ENCODE measurements around the gene CCR3.
A peak's percentile ranks its signal among the peaks of the same experiment; 100 is the strongest.

CCR3 gene

GRCh38 chr3:46272028-46272451 lies 29.8 kb downstream of the CCR3 start:
- peaks cover 6% of the 10 kb centered on the region; the same call in 1 of the 2 replicates for H3K9me3 ChIP-seq (ENCODE audit: insufficient read depth, low read length)
- no peak overlapping the region for H3K9ac ChIP-seq (ENCODE audit: insufficient read length, low read depth)
- no peaks in the 10 kb centered on the region for H3K36me3 ChIP-seq (ENCODE audit: insufficient read depth, insufficient read length, low read length)
- no peaks in the 10 kb centered on the region for H3K27me3 ChIP-seq (ENCODE audit: insufficient read depth, insufficient read length)
- TF ChIP-seq YY1 (IDR thresholded peaks at IDR 0.05; ENCODE audit: insufficient read depth, insufficient read length): no peak
- no peak for TF ChIP-seq ZNF274 (IDR thresholded peaks at IDR 0.05; ENCODE audit: low read depth, low read length)
- no peak for TF ChIP-seq SUZ12 (IDR thresholded peaks at IDR 0.05; ENCODE audit: extremely low read depth, insufficient read depth, insufficient read length)
- DNase-seq (ENCODE audit: low read depth, low spot score): no peak
- no peaks in the 10 kb centered on the region for H3K4me1 ChIP-seq (ENCODE audit: insufficient read depth, insufficient read length)
- no peak overlapping the region for H3K4me3 ChIP-seq (ENCODE audit: insufficient read length, low read depth)

- Histone ChIP-seq H3K4me1 (ENCODE audit: insufficient read depth, insufficient read length) (no peaks in the 10 kb centered on the region), H3K27me3 (ENCODE audit: insufficient read depth, insufficient read length) (no peaks in the 10 kb centered on the region), H3K9ac (ENCODE audit: insufficient read length, low read depth) (no peak overlapping the region), H3K9me3 (ENCODE audit: insufficient read depth, low read length) (peaks cover 22% of the 10 kb centered on the region), H3K4me3 (ENCODE audit: insufficient read length, low read depth) (no peak overlapping the region), H3K36me3 (ENCODE audit: insufficient read depth, insufficient read length, low read length) (no peaks in the 10 kb centered on the region)
- TF ChIP-seq SUZ12 (IDR thresholded peaks at IDR 0.05; ENCODE audit: extremely low read depth, insufficient read depth, insufficient read length) (no peak), YY1 (IDR thresholded peaks at IDR 0.05; ENCODE audit: insufficient read depth, insufficient read length) (no peak), ZNF274 (IDR thresholded peaks at IDR 0.05; ENCODE audit: low read depth, low read length) (no peak)
- peak; percentile 62 for DNase-seq (ENCODE audit: low read depth, low spot score)
These were observed 34.3 kb downstream of the CCR3 start for GRCh38 chr3:46276497-46277099.

- peaks cover 22% of the 10 kb centered on the region for H3K9me3 ChIP-seq (ENCODE audit: insufficient read depth, low read length)
- no peaks in the 10 kb centered on the region for H3K4me1 ChIP-seq (ENCODE audit: insufficient read depth, insufficient read length)
- no peaks in the 10 kb centered on the region for H3K36me3 ChIP-seq (ENCODE audit: insufficient read depth, insufficient read length, low read length)
- H3K9ac ChIP-seq (ENCODE audit: insufficient read length, low read depth): no peak overlapping the region
- H3K27me3 ChIP-seq (ENCODE audit: insufficient read depth, insufficient read length): no peaks in the 10 kb centered on the region
- no peak for DNase-seq (ENCODE audit: low read depth, low spot score)
- H3K4me3 ChIP-seq (ENCODE audit: insufficient read length, low read depth): no peak overlapping the region
- TF ChIP-seq YY1 (IDR thresholded peaks at IDR 0.05; ENCODE audit: insufficient read depth, insufficient read length): no peak
- no peak for TF ChIP-seq SUZ12 (IDR thresholded peaks at IDR 0.05; ENCODE audit: extremely low read depth, insufficient read depth, insufficient read length)
- TF ChIP-seq ZNF274 (IDR thresholded peaks at IDR 0.05; ENCODE audit: low read depth, low read length): no peak
These were observed 35.2 kb downstream of the CCR3 start for GRCh38 chr3:46277476-46277875.

- Histone ChIP-seq H3K4me1 (ENCODE audit: insufficient read depth, insufficient read length) (no peaks in the 10 kb centered on the region), H3K27me3 (ENCODE audit: insufficient read depth, insufficient read length) (no peaks in the 10 kb centered on the region), H3K9me3 (ENCODE audit: insufficient read depth, low read length) (peaks cover 22% of the 10 kb centered on the region), H3K9ac (ENCODE audit: insufficient read length, low read depth) (no peak overlapping the region), H3K36me3 (ENCODE audit: insufficient read depth, insufficient read length, low read length) (no peaks in the 10 kb centered on the region), H3K4me3 (ENCODE audit: insufficient read length, low read depth) (no peak overlapping the region)
- DNase-seq (ENCODE audit: low read depth, low spot score): no peak
- TF ChIP-seq SUZ12 (IDR thresholded peaks at IDR 0.05; ENCODE audit: extremely low read depth, insufficient read depth, insufficient read length) (no peak), YY1 (IDR thresholded peaks at IDR 0.05; ENCODE audit: insufficient read depth, insufficient read length) (no peak), ZNF274 (IDR thresholded peaks at IDR 0.05; ENCODE audit: low read depth, low read length) (no peak)
These were observed 36.8 kb downstream of the CCR3 start for GRCh38 chr3:46278816-46279672.

- Histone ChIP-seq H3K9ac (ENCODE audit: insufficient read length, low read depth) (no peak overlapping the region), H3K9me3 (ENCODE audit: insufficient read depth, low read length) (peaks cover 22% of the 10 kb centered on the region), H3K4me1 (ENCODE audit: insufficient read depth, insufficient read length) (no peaks in the 10 kb centered on the region), H3K27me3 (ENCODE audit: insufficient read depth, insufficient read length) (no peaks in the 10 kb centered on the region), H3K4me3 (ENCODE audit: insufficient read length, low read depth) (no peak overlapping the region), H3K36me3 (ENCODE audit: insufficient read depth, insufficient read length, low read length) (no peaks in the 10 kb centered on the region)
- TF ChIP-seq ZNF274 (IDR thresholded peaks at IDR 0.05; ENCODE audit: low read depth, low read length) (no peak), SUZ12 (IDR thresholded peaks at IDR 0.05; ENCODE audit: extremely low read depth, insufficient read depth, insufficient read length) (no peak), YY1 (IDR thresholded peaks at IDR 0.05; ENCODE audit: insufficient read depth, insufficient read length) (no peak)
- DNase-seq (ENCODE audit: low read depth, low spot score): no peak
These were observed 38.0 kb downstream of the CCR3 start for GRCh38 chr3:46280105-46280797.

- DNase-seq (ENCODE audit: low read depth, low spot score): no peak
- Histone ChIP-seq H3K4me1 (ENCODE audit: insufficient read depth, insufficient read length) (no peaks in the 10 kb centered on the region), H3K9me3 (ENCODE audit: insufficient read depth, low read length) (peaks cover 22% of the 10 kb centered on the region), H3K4me3 (ENCODE audit: insufficient read length, low read depth) (no peak overlapping the region), H3K9ac (ENCODE audit: insufficient read length, low read depth) (no peak overlapping the region), H3K27me3 (ENCODE audit: insufficient read depth, insufficient read length) (no peaks in the 10 kb centered on the region), H3K36me3 (ENCODE audit: insufficient read depth, insufficient read length, low read length) (no peaks in the 10 kb centered on the region)
- TF ChIP-seq ZNF274 (IDR thresholded peaks at IDR 0.05; ENCODE audit: low read depth, low read length) (no peak), YY1 (IDR thresholded peaks at IDR 0.05; ENCODE audit: insufficient read depth, insufficient read length) (no peak), SUZ12 (IDR thresholded peaks at IDR 0.05; ENCODE audit: extremely low read depth, insufficient read depth, insufficient read length) (no peak)
These were observed 39.3 kb downstream of the CCR3 start for GRCh38 chr3:46281551-46281950.

GRCh38 chr3:46282041-46282440 lies 39.8 kb downstream of the CCR3 start:
- H3K4me1 ChIP-seq (ENCODE audit: insufficient read depth, insufficient read length): no peaks in the 10 kb centered on the region
- no peak for DNase-seq (ENCODE audit: low read depth, low spot score)
- H3K36me3 ChIP-seq (ENCODE audit: insufficient read depth, insufficient read length, low read length): no peaks in the 10 kb centered on the region
- no peak overlapping the region for H3K4me3 ChIP-seq (ENCODE audit: insufficient read length, low read depth)
- no peaks in the 10 kb centered on the region for H3K27me3 ChIP-seq (ENCODE audit: insufficient read depth, insufficient read length)
- H3K9ac ChIP-seq (ENCODE audit: insufficient read length, low read depth): no peak overlapping the region
- peaks cover 22% of the 10 kb centered on the region for H3K9me3 ChIP-seq (ENCODE audit: insufficient read depth, low read length)
- TF ChIP-seq YY1 (IDR thresholded peaks at IDR 0.05; ENCODE audit: insufficient read depth, insufficient read length): no peak
- TF ChIP-seq ZNF274 (IDR thresholded peaks at IDR 0.05; ENCODE audit: low read depth, low read length): no peak
- TF ChIP-seq SUZ12 (IDR thresholded peaks at IDR 0.05; ENCODE audit: extremely low read depth, insufficient read depth, insufficient read length): no peak

Measured in NT2/D1 (cell line).